ENCODE results near the gene CHN2. TPM values are rescaled to one million over a fixed set of nuclear protein-coding genes. Genes with fewer than 3 reads are reported as not detected.

CHN2 gene
- polyA plus RNA-seq, 1 of the 3 experiments (the other 2 are of a cell fraction): 0.02 TPM

GRCh38 chr7:29278337-29279069, 83.9 kb downstream of the CHN2 start (continued):
- TF ChIP-seq PBX3 (IDR thresholded peaks at IDR 0.05) (no peak), REST (IDR thresholded peaks at IDR 0.05; ENCODE audit: low read depth, low read length) (no peak), POLR2AphosphoS5 (IDR thresholded peaks at IDR 0.05; ENCODE audit: low read depth, low read length) (no peak), MXI1 (IDR thresholded peaks at IDR 0.05; ENCODE audit: low read depth, low read length) (no peak), NFIC (IDR thresholded peaks at IDR 0.05; ENCODE audit: borderline replicate concordance) (no peak), SMC3 (IDR thresholded peaks at IDR 0.05; ENCODE audit: low read depth, low read length) (no peak)

- H3K36me3 ChIP-seq (replicated peaks in 1 of 2; ENCODE audit: control insufficient read depth in 1 of 2, insufficient read depth in 2 of 2, low read length in 1 of 2): no peaks in the 10 kb centered on the region
- TF ChIP-seq CHD2 (IDR thresholded peaks at IDR 0.05; ENCODE audit: low read length, partially characterized antibody) (peak; percentile 58), POLR2AphosphoS5 (IDR thresholded peaks at IDR 0.05; ENCODE audit: low read depth, low read length) (no peak), MXI1 (IDR thresholded peaks at IDR 0.05; ENCODE audit: low read depth, low read length) (0 out of 2 replicates have a peak, but pooled peaks have one; percentile 10), YY1 (IDR thresholded peaks at IDR 0.05; ENCODE audit: low read depth) (no peak), TEAD4 (IDR thresholded peaks at IDR 0.05; ENCODE audit: borderline replicate concordance, insufficient read depth) (no peak), ELF1 (IDR thresholded peaks at IDR 0.05) (no peak), FOXJ3 (CRISPR knock-in tag; IDR thresholded peaks at IDR 0.05) (0 out of 2 replicates have a peak, but pooled peaks have one; percentile 50), GATA2 (CRISPR knock-in tag; IDR thresholded peaks at IDR 0.05) (peak; percentile 89), SMC3 (IDR thresholded peaks at IDR 0.05; ENCODE audit: low read depth, low read length) (no peak), RCOR1 (IDR thresholded peaks at IDR 0.05; ENCODE audit: low read length) (no peak), REST (IDR thresholded peaks at IDR 0.05; ENCODE audit: low read depth, low read length) (no peak), TCF12 (IDR thresholded peaks at IDR 0.05) (peak; percentile 55; the same call in 1 of the 2 replicates), RAD21 (IDR thresholded peaks at IDR 0.05; ENCODE audit: low read length) (peak; percentile 18; the same call in 1 of the 2 replicates), NFIC (IDR thresholded peaks at IDR 0.05; ENCODE audit: borderline replicate concordance) (no peak), FOXM1 (IDR thresholded peaks at IDR 0.05; ENCODE audit: low read depth) (no peak), GABPA (IDR thresholded peaks at IDR 0.05; ENCODE audit: low read depth) (no peak)
- no peaks in the 10 kb centered on the region for H3F3A ChIP-seq (replicated peaks; ENCODE audit: insufficient read depth)
- H3K9me3 ChIP-seq: no peaks in the 10 kb centered on the region
- H3K4me2 ChIP-seq: peak overlapping the region; percentile 22; the same call in 1 of the 2 replicates
- ChIA-PET CTCF (interaction anchor here (0.5 to 2.5 kb wide), 6 partner anchors 10 to 127 kb away, joined by 3 to 10 read pairs (median 6); no protein-coding TSS in a partner anchor), POLR2A (interaction anchor here (1.2 kb wide), 1 partner anchor 38 kb away, joined by 3 read pairs; no protein-coding TSS in a partner anchor)
- H3K9ac ChIP-seq: no peak overlapping the region
- H3K27ac ChIP-seq (ENCODE audit: low read depth in 2 of 2, low read length in 1 of 2): peak overlapping the region in 1 of 2 experiments; percentile 36; a peak in 2 of 4 replicates
- peak; percentile 82 for DNase-seq
- H3K4me3 ChIP-seq (ENCODE audit: low read depth in 2 of 2, low read length in 1 of 2): peak overlapping the region in 1 of 2 experiments; percentile 15; a peak in 1 of 4 replicates
- H3K79me2 ChIP-seq (ENCODE audit: insufficient read depth): no peaks in the 10 kb centered on the region
- no peaks in the 10 kb centered on the region for H4K20me1 ChIP-seq (ENCODE audit: insufficient read depth)
- H3K27me3 ChIP-seq (ENCODE audit: insufficient read depth): 0 out of 2 replicates have a peak, but pooled peaks cover 13% of the 10 kb centered on the region
- WGBS (ENCODE audit: low lambda C conversion rate): 14% methylated on average over 12 of the region's 12 CpGs
- H3K9me2 ChIP-seq: no peaks in the 10 kb centered on the region
- H2AFZ ChIP-seq (ENCODE audit: low read depth): no peak overlapping the region
- H3K4me1 ChIP-seq (ENCODE audit: control insufficient read depth in 1 of 2, insufficient read depth in 2 of 2, low read depth in 1 of 2, low read length in 1 of 2): peaks cover 13 to 18% of the 10 kb centered on the region in 2 experiments; a peak in 3 of 4 replicates
Observed at GRCh38 chr7:29281782-29282541, 87.4 kb downstream of the CHN2 start.
